Breast epithelium (tissue), 3 donors: Measurements from ENCODE around the gene ZBTB4.

Experiments
- POLR2A ChIP-seq: fragments of 450-650 bp; IDR thresholded peaks from one replicate; pipeline ENCODE4 v1.6.1; 2016; ENCODE audit warnings: antibody characterized with exemption, mild to moderate bottlenecking, moderate library complexity
- POLR2AphosphoS5 ChIP-seq, 3 donors: sonication (generic); formaldehyde crosslinking; IDR thresholded peaks; one replicate each; pipeline ENCODE4 v1.6.1; 2017; ENCODE audit warnings: antibody characterized with exemption in 3 of 3
- TF ChIP-seq, protein P1 (sequence below), 3 donors: fragments of 450-650 bp; IDR thresholded peaks; one replicate each; pipeline ENCODE4 v1.5.1; 2016 to 2017; ENCODE audit warnings: antibody characterized with exemption in 3 of 3, mild to moderate bottlenecking in 3 of 3, moderate library complexity in 3 of 3

DNA sequence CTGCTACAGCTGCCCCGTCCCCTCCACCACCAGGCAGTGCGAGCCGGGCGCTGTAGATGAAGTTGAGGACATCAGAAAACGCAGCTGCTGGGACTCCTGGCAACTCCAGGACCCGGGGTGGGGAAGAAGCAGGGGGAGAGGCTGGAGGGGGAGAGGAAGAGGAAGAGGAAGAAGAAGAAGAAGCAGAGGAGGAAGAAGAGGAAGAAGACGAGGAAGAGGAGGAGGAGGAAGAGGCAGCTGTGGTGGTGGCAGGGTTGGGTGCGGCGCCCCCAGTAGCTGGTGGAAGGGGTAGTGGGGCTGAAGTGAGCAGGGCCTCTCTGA is 13.2 kb downstream of the ZBTB4 start:
- TF ChIP-seq, protein P1, sequence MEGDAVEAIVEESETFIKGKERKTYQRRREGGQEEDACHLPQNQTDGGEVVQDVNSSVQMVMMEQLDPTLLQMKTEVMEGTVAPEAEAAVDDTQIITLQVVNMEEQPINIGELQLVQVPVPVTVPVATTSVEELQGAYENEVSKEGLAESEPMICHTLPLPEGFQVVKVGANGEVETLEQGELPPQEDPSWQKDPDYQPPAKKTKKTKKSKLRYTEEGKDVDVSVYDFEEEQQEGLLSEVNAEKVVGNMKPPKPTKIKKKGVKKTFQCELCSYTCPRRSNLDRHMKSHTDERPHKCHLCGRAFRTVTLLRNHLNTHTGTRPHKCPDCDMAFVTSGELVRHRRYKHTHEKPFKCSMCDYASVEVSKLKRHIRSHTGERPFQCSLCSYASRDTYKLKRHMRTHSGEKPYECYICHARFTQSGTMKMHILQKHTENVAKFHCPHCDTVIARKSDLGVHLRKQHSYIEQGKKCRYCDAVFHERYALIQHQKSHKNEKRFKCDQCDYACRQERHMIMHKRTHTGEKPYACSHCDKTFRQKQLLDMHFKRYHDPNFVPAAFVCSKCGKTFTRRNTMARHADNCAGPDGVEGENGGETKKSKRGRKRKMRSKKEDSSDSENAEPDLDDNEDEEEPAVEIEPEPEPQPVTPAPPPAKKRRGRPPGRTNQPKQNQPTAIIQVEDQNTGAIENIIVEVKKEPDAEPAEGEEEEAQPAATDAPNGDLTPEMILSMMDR (IDR thresholded peaks at IDR 0.05), result no peak
- TF ChIP-seq POLR2A (no peak), POLR2AphosphoS5 (IDR thresholded peaks at IDR 0.05) (no peak)
